Fibroblast of skin of abdomen (primary cell): ENCODE data around the gene B9D1.
A peak's percentile ranks its signal among the peaks of the same experiment; 100 is the strongest.
"Not testable (repeated sequence)": the region's sequence is repeated elsewhere in the genome, so short reads cannot be mapped to it uniquely, and the experiment has no call there.

Experiments used
- DNase-seq: peaks from one replicate; pipeline ENCODE4 v3.0.0-alpha.2; 2013

Gene B9D1

GRCh38 chr17:19357761-19358160 lies 4.8 kb downstream of the B9D1 start:
- DNase-seq = no peak

GRCh38 chr17:19357351-19357750 lies 5.2 kb downstream of the B9D1 start:
- no peak for DNase-seq

- DNase-seq = no peak
Measured at GRCh38 chr17:19354748-19355147, 7.8 kb downstream of the B9D1 start.

- not testable (repeated sequence) for DNase-seq
Measured at GRCh38 chr17:19353401-19353800, 9.1 kb downstream of the B9D1 start.

GRCh38 chr17:19348806-19349205 lies 13.7 kb downstream of the B9D1 start:
- DNase-seq = no peak

- DNase-seq = no peak
Measured at GRCh38 chr17:19348081-19348650, 14.4 kb downstream of the B9D1 start.

- DNase-seq = no peak
Measured at GRCh38 chr17:19347323-19348080, 15.0 kb downstream of the B9D1 start.

- DNase-seq = peak; percentile 75
Measured at GRCh38 chr17:19346351-19347255, 15.9 kb downstream of the B9D1 start.

GRCh38 chr17:19345486-19346350 lies 16.8 kb downstream of the B9D1 start:
- no peak for DNase-seq

GRCh38 chr17:19345067-19345460 lies 17.5 kb downstream of the B9D1 start:
- no peak for DNase-seq

GRCh38 chr17:19344311-19345066 lies 18.0 kb downstream of the B9D1 start:
- DNase-seq = no peak

GRCh38 chr17:19343671-19344151 lies 18.8 kb downstream of the B9D1 start:
- no peak for DNase-seq

- no peak for DNase-seq
Measured at GRCh38 chr17:19343256-19343630, 19.3 kb downstream of the B9D1 start.

GRCh38 chr17:19342611-19343255 lies 19.8 kb downstream of the B9D1 start:
- no peak for DNase-seq

- peak; percentile 60 for DNase-seq
Measured at GRCh38 chr17:19341641-19342610, 20.6 kb downstream of the B9D1 start.

- no peak for DNase-seq
Measured at GRCh38 chr17:19341211-19341631, 21.3 kb downstream of the B9D1 start.

GRCh38 chr17:19339341-19339815 lies 23.1 kb downstream of the B9D1 start:
- no peak for DNase-seq

GRCh38 chr17:19338031-19338990 lies 24.2 kb downstream of the B9D1 start:
- peak; percentile 26 for DNase-seq
